Liver (tissue), 9 donors: ENCODE data around the gene COL27A1. TPM values are rescaled to one million over a fixed set of nuclear protein-coding genes. Genes with fewer than 3 reads are reported as not detected.

Source experiments
- DNase-seq: peaks from one replicate; pipeline ENCODE4 v3.0.0-alpha.2; 2017; ENCODE audit warnings: low spot score
- H3K27ac ChIP-seq, 2 donors: one replicate each; pipeline ENCODE4 v1.7.0; 2013; ENCODE audit warnings: inconsistent platforms in 2 of 2, low read length in 2 of 2, control low read depth in 1 of 2, low read depth in 1 of 2, mild to moderate bottlenecking in 1 of 2
- H3K27me3 ChIP-seq, 4 donors: one replicate each; pipeline versions ENCODE4 v1.6.1 to v1.7.0; 2013; ENCODE audit warnings: low read length in 3 of 4, inconsistent platforms in 1 of 4, mild to moderate bottlenecking in 1 of 4, moderate library complexity in 1 of 4; ENCODE audit not compliant: control insufficient read depth in 4 of 4, insufficient read depth in 4 of 4
- H3K36me3 ChIP-seq, 4 donors: one replicate each; pipeline versions ENCODE4 v1.6.1 to v1.7.0; 2013; ENCODE audit warnings: low read length in 3 of 4, mild to moderate bottlenecking in 3 of 4, low read depth in 1 of 4, moderate library complexity in 1 of 4; ENCODE audit not compliant: control insufficient read depth in 4 of 4, insufficient read depth in 3 of 4
- H3K4me1 ChIP-seq, 4 donors: one replicate each; pipeline versions ENCODE4 v1.6.1 to v1.7.0; 2013; ENCODE audit warnings: low read length in 3 of 4, mild to moderate bottlenecking in 3 of 4, moderate library complexity in 1 of 4; ENCODE audit not compliant: control insufficient read depth in 4 of 4, insufficient read depth in 4 of 4
- H3K4me3 ChIP-seq, 3 donors: one replicate each; pipeline versions ENCODE4 v1.6.1 to v1.7.0; 2013; ENCODE audit warnings: low read length in 3 of 3, control low read depth in 1 of 3, low read depth in 1 of 3, mild to moderate bottlenecking in 1 of 3
- H3K9ac ChIP-seq, 2 donors: one replicate each; pipeline ENCODE4 v1.7.0; 2013; ENCODE audit warnings: low read length in 2 of 2, mild to moderate bottlenecking in 2 of 2, moderate library complexity in 2 of 2, control low read depth in 1 of 2, low read depth in 1 of 2
- H3K9me3 ChIP-seq, 4 donors: one replicate each; pipeline versions ENCODE4 v1.6.1 to v1.7.0; 2013; ENCODE audit warnings: low read length in 3 of 4; ENCODE audit not compliant: control insufficient read depth in 4 of 4
- CTCF ChIP-seq: fragments of 150-350 bp; IDR thresholded peaks from 2 replicates; pipeline ENCODE4 v1.5.1; 2017; ENCODE audit warnings: improper control_type of control experiment, low read depth, low read length; ENCODE audit not compliant: missing input control
- FOXA1 ChIP-seq: IDR thresholded peaks from 2 replicates; pipeline ENCODE4 v1.6.1; 2016; ENCODE audit warnings: antibody characterized with exemption
- GABPA ChIP-seq, 2 donors: IDR thresholded peaks in 1 of 2; conservative IDR thresholded peaks in 1 of 2; 2 replicates each; pipeline ENCODE4 v1.6.1; 2016; ENCODE audit warnings: antibody characterized with exemption in 2 of 2, mild to moderate bottlenecking in 1 of 2, moderate library complexity in 1 of 2
- HNF4A ChIP-seq, 2 donors: conservative IDR thresholded peaks; 2 replicates each; pipeline ENCODE4 v1.6.1; 2016; ENCODE audit warnings: antibody characterized with exemption in 2 of 2, mild to moderate bottlenecking in 2 of 2
- HNF4G ChIP-seq: IDR thresholded peaks from 2 replicates; pipeline ENCODE4 v1.6.1; 2016; ENCODE audit warnings: antibody characterized with exemption
- JUND ChIP-seq, 2 donors: IDR thresholded peaks; 2 replicates each; pipeline ENCODE4 v1.6.1; 2016; ENCODE audit warnings: antibody characterized with exemption in 2 of 2
- NR2F2 ChIP-seq: IDR thresholded peaks from 2 replicates; pipeline ENCODE4 v1.6.1; 2016; ENCODE audit warnings: antibody characterized with exemption
- RAD21 ChIP-seq, 2 donors: IDR thresholded peaks; 2 replicates each; pipeline ENCODE4 v1.6.1; 2016; ENCODE audit warnings: antibody characterized with exemption in 2 of 2, mild to moderate bottlenecking in 2 of 2
- REST ChIP-seq: IDR thresholded peaks from 2 replicates; pipeline ENCODE4 v1.6.1; 2016; ENCODE audit warnings: antibody characterized with exemption, mild to moderate bottlenecking
- RXRA ChIP-seq, 2 donors: IDR thresholded peaks; 2 replicates each; pipeline ENCODE4 v1.6.1; 2017 to 2018; ENCODE audit warnings: antibody characterized with exemption in 2 of 2, mild to moderate bottlenecking in 1 of 2
- SP1 ChIP-seq: IDR thresholded peaks from 2 replicates; pipeline ENCODE4 v1.6.1; 2018; ENCODE audit warnings: antibody characterized with exemption, mild to moderate bottlenecking
- YY1 ChIP-seq: IDR thresholded peaks from 2 replicates; pipeline ENCODE4 v1.6.1; 2016; ENCODE audit warnings: antibody characterized with exemption, mild to moderate bottlenecking
- ZBTB33 ChIP-seq: IDR thresholded peaks from 2 replicates; pipeline ENCODE4 v1.6.1; 2016; ENCODE audit warnings: antibody characterized with exemption
- WGBS: extraction: QIAGEN DNeasy Blood & Tissue Kit; methylation state at CpG from one replicate; pipeline ENCODE4 v1.1.7; 2013; 5-methylcytosine and 5-hydroxymethylcytosine counted together
- polyA plus RNA-seq, 2 donors: library from polyadenylated mRNA; stranded (reverse) in 1 of 2; unstranded in 1 of 2; fragments of 200-250 nt in 1 of 2; fragments of >200 nt in 1 of 2; fragmentation: Nextera tagmentation in 1 of 2; extraction: Ambion mirVana in 1 of 2; gene quantifications; one replicate each; pipeline versions ENCODE4 v1.2.1 to v1.2.3, GENCODE V29; 2013 to 2015
- total RNA-seq, 2 donors: library from RNA; depleted of rRNA; stranded (reverse); fragments of >200 nt; gene quantifications; one replicate each; pipeline ENCODE4 v1.2.3, GENCODE V29; 2014
- TF ChIP-seq, protein P1 (sequence below): IDR thresholded peaks from 2 replicates; pipeline ENCODE4 v1.6.1; 2016; ENCODE audit warnings: antibody characterized with exemption
- TF ChIP-seq, protein P2 (sequence below): IDR thresholded peaks from 2 replicates; pipeline ENCODE4 v1.6.1; 2016; ENCODE audit warnings: antibody characterized with exemption
- donor health status: healthy.
- donor health status: healthy.
- donor health status: healthy.
- donor health status: healthy.
- donor health status: healthy.

COL27A1 gene
- total and polyA plus RNA-seq, 4 donors, result 7.0 to 20.4 (median 12.0) TPM

DNA sequence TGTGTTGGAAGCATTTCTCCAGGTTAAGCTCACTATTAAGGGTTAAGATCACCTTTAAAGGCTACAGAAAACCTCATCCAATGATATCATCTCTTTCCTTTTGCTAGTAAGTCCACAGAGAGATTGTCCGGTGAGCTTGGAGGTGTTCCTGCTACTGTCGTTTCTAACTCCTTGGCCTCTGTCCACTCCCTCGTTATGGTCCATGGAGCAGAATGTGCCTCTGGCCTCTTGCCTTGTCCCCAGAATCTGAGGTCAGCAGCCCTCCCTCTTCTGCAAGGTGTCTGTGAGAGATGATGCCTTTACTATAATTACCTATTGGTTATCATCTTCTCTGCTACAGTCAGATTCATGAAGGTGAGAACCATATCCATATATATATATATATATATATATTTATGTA is 189.4 kb downstream of the COL27A1 start:
- no peak overlapping the region for H3K9ac ChIP-seq
- no peaks in the 10 kb centered on the region for H3K4me1 ChIP-seq
- TF ChIP-seq RAD21 (IDR thresholded peaks at IDR 0.05) (no peak), FOXA1 (no peak), GABPA (IDR thresholded peaks at IDR 0.05 in 1 of 2, conservative IDR thresholded peaks at IDR 0.05 in 1 of 2) (no peak), CTCF (no peak), RXRA (IDR thresholded peaks at IDR 0.05) (no peak)
- no peaks in the 10 kb centered on the region for H3K27me3 ChIP-seq
- no peak for DNase-seq
- H3K27ac ChIP-seq, result no peak overlapping the region
- 53% methylated on average over 3 of the region's 3 CpGs for WGBS
- H3K4me3 ChIP-seq, result no peak overlapping the region
- H3K36me3 ChIP-seq, result peaks cover 7 to 90% (median 66%) of the 10 kb centered on the region in 4 donors
- no peaks in the 10 kb centered on the region for H3K9me3 ChIP-seq

DNA sequence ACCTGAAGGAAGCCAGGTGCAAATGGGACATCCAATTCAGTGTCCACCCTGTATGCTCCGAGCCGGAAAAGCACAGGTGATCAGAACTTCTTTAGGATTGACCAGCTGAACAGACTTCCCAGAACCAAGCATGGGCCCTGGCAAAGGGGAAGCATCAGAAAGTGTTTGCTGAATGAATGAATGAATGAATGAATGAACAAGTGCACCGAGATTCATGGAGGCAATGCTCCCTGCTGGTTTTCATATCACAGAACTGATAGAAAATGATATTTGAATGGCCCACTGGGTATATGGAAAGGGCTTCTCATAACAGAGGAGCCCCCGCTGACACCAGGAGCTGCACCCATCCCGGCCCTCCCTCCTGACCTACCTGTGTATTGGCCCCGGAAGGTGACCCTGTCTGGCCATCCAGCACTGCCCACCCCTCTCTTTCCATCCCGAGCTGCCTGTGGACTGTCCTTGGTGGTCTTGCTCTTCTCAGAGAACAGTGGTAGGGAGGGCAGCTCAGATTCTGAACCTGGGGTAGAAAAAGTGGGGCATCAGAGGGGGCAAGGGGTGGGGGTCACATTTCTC is 190.2 kb downstream of the COL27A1 start:
- Histone ChIP-seq H3K27ac (no peak overlapping the region), H3K4me3 (no peak overlapping the region), H3K36me3 (peaks cover 9 to 90% (median 68%) of the 10 kb centered on the region in 4 donors), H3K4me1 (no peaks in the 10 kb centered on the region), H3K27me3 (no peaks in the 10 kb centered on the region), H3K9me3 (no peaks in the 10 kb centered on the region), H3K9ac (no peak overlapping the region)
- 96% methylated on average over 7 of the region's 7 CpGs for WGBS
- no peak for DNase-seq
- no peak for TF ChIP-seq NR2F2

DNA sequence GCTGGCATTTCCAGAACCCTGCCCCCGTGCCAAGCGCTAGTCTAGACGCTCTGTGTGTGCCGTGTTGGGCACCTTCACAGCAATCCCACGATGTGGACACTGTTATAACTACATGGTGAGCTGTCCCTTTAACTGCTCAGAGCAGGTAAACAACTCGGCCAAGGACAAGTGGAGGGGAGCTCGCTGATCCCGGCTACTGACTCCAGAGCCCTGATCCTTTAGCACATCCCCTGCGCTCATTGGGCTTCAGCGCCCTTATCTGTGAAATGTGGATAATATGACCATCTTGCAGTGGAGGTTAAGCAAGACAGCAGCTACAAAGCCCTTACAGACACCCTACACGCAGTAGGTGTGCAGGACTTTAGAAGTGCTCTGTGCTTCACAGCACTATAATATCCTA is 190.8 kb downstream of the COL27A1 start:
- peaks cover 11 to 85% (median 65%) of the 10 kb centered on the region in 4 donors for H3K36me3 ChIP-seq
- H3K4me1 ChIP-seq, result peaks cover 0 to 4% (median 0%) of the 10 kb centered on the region in 4 donors
- H3K9ac ChIP-seq, result no peak overlapping the region
- H3K4me3 ChIP-seq, result no peak overlapping the region
- H3K27ac ChIP-seq, result no peak overlapping the region
- H3K27me3 ChIP-seq, result no peaks in the 10 kb centered on the region
- 87% methylated on average over 11 of the region's 11 CpGs for WGBS
- DNase-seq, result no peak
- no peak for TF ChIP-seq HNF4A (conservative IDR thresholded peaks at IDR 0.05)
- no peak for TF ChIP-seq NR2F2
- TF ChIP-seq REST, result no peak
- TF ChIP-seq GABPA (IDR thresholded peaks at IDR 0.05 in 1 of 2, conservative IDR thresholded peaks at IDR 0.05 in 1 of 2), result no peak
- no peak for TF ChIP-seq FOXA1
- TF ChIP-seq CTCF, result no peak
- TF ChIP-seq, protein P1, sequence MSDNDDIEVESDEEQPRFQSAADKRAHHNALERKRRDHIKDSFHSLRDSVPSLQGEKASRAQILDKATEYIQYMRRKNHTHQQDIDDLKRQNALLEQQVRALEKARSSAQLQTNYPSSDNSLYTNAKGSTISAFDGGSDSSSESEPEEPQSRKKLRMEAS, result no peak
- no peak for TF ChIP-seq SP1
- TF ChIP-seq HNF4G, result no peak
- no peak for TF ChIP-seq JUND (IDR thresholded peaks at IDR 0.05)
- TF ChIP-seq ZBTB33, result no peak
- TF ChIP-seq RXRA (IDR thresholded peaks at IDR 0.05), result no peak
- TF ChIP-seq, protein P2, sequence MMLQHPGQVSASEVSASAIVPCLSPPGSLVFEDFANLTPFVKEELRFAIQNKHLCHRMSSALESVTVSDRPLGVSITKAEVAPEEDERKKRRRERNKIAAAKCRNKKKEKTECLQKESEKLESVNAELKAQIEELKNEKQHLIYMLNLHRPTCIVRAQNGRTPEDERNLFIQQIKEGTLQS, result no peak
- TF ChIP-seq YY1, result no peak
- no peaks in the 10 kb centered on the region for H3K9me3 ChIP-seq
